HG03039 (cell line): ENCODE data around the gene ADCY3.

Experiments
- ATAC-seq: cut with Tn5 transposase; IDR thresholded peaks from one replicate; pipeline ENCODE4 v1.9.1; 2021; ENCODE audit warnings: mild to moderate bottlenecking, moderate library complexity; ENCODE audit not compliant: unreplicated experiment

Gene ADCY3

GRCh38 chr2:24926602-24927252, 6.7 kb upstream of the ADCY3 start:
- ATAC-seq: no peak

- no peak for ATAC-seq
Observed at GRCh38 chr2:24926220-24926601, 6.2 kb upstream of the ADCY3 start.

- ATAC-seq: no peak
Observed at GRCh38 chr2:24925815-24926214, 5.8 kb upstream of the ADCY3 start.

- ATAC-seq: no peak
Observed at GRCh38 chr2:24924732-24925131, 4.7 kb upstream of the ADCY3 start.

GRCh38 chr2:24924266-24924665, 4.2 kb upstream of the ADCY3 start:
- ATAC-seq: no peak

- no peak for ATAC-seq
Observed at GRCh38 chr2:24923106-24923505, 3.1 kb upstream of the ADCY3 start.

GRCh38 chr2:24922556-24922955, 2.5 kb upstream of the ADCY3 start:
- ATAC-seq: no peak

- no peak for ATAC-seq
Observed at GRCh38 chr2:24920809-24921441, 888 bp upstream of the ADCY3 start.

GRCh38 chr2:24919506-24920097, 435 bp downstream of the ADCY3 start:
- peak; percentile 26 for ATAC-seq

- no peak for ATAC-seq
Observed at GRCh38 chr2:24919037-24919505, 966 bp downstream of the ADCY3 start.

- ATAC-seq: no peak
Observed at GRCh38 chr2:24918326-24919036, 1.6 kb downstream of the ADCY3 start.

- ATAC-seq: no peak
Observed at GRCh38 chr2:24917731-24918325, 2.2 kb downstream of the ADCY3 start.

GRCh38 chr2:24917086-24917485, 3.0 kb downstream of the ADCY3 start:
- ATAC-seq: no peak

GRCh38 chr2:24915796-24916195, 4.2 kb downstream of the ADCY3 start:
- ATAC-seq: no peak

- no peak for ATAC-seq
Observed at GRCh38 chr2:24915175-24915574, 4.9 kb downstream of the ADCY3 start.

GRCh38 chr2:24914713-24915112, 5.3 kb downstream of the ADCY3 start:
- ATAC-seq: no peak

- ATAC-seq: no peak
Observed at GRCh38 chr2:24913911-24914310, 6.1 kb downstream of the ADCY3 start.

GRCh38 chr2:24912986-24913385, 7.1 kb downstream of the ADCY3 start:
- no peak for ATAC-seq

GRCh38 chr2:24912523-24912922, 7.5 kb downstream of the ADCY3 start:
- no peak for ATAC-seq

GRCh38 chr2:24910245-24910644, 9.8 kb downstream of the ADCY3 start:
- no peak for ATAC-seq

- ATAC-seq: no peak
Observed at GRCh38 chr2:24909555-24910177, 10.4 kb downstream of the ADCY3 start.
